GM21619 (cell line): ENCODE data around the gene ANAPC4.

Experiments
- ATAC-seq: cut with Tn5 transposase; IDR thresholded peaks from one replicate; pipeline ENCODE4 v1.9.1; 2021; ENCODE audit not compliant: unreplicated experiment

Gene ANAPC4

GRCh38 chr4:25377572-25378436 lies 741 bp downstream of the ANAPC4 start:
- ATAC-seq: no peak

GRCh38 chr4:25378437-25378743 lies 1.3 kb downstream of the ANAPC4 start:
- no peak for ATAC-seq

- ATAC-seq: no peak
Observed at GRCh38 chr4:25379591-25379990, 2.5 kb downstream of the ANAPC4 start.

- ATAC-seq: no peak
Observed at GRCh38 chr4:25383647-25384046, 6.6 kb downstream of the ANAPC4 start.

GRCh38 chr4:25386926-25387325 lies 9.9 kb downstream of the ANAPC4 start:
- no peak for ATAC-seq

GRCh38 chr4:25397305-25397704 lies 20.2 kb downstream of the ANAPC4 start:
- ATAC-seq: no peak

- ATAC-seq: no peak
Observed at GRCh38 chr4:25399510-25399909, 22.4 kb downstream of the ANAPC4 start.

- no peak for ATAC-seq
Observed at GRCh38 chr4:25401066-25401465, 24.0 kb downstream of the ANAPC4 start.

- no peak for ATAC-seq
Observed at GRCh38 chr4:25402521-25402920, 25.5 kb downstream of the ANAPC4 start.

GRCh38 chr4:25403699-25404098 lies 26.6 kb downstream of the ANAPC4 start:
- no peak for ATAC-seq

GRCh38 chr4:25405453-25405852 lies 28.4 kb downstream of the ANAPC4 start:
- ATAC-seq: no peak

- ATAC-seq: no peak
Observed at GRCh38 chr4:25406081-25406692, 29.1 kb downstream of the ANAPC4 start.

- no peak for ATAC-seq
Observed at GRCh38 chr4:25410820-25411529, 33.9 kb downstream of the ANAPC4 start.

- ATAC-seq: no peak
Observed at GRCh38 chr4:25413261-25413660, 36.2 kb downstream of the ANAPC4 start.

- ATAC-seq: no peak
Observed at GRCh38 chr4:25417014-25417413, 40.0 kb downstream of the ANAPC4 start.

GRCh38 chr4:25420931-25421330 lies 43.9 kb downstream of the ANAPC4 start:
- no peak for ATAC-seq

GRCh38 chr4:25421816-25422525 lies 44.9 kb downstream of the ANAPC4 start:
- peak; percentile 64 for ATAC-seq

- ATAC-seq: no peak
Observed at GRCh38 chr4:25423548-25423947, 46.5 kb downstream of the ANAPC4 start.

GRCh38 chr4:25424539-25425228 lies 47.6 kb downstream of the ANAPC4 start:
- ATAC-seq: no peak

GRCh38 chr4:25425361-25425760 lies 48.3 kb downstream of the ANAPC4 start:
- no peak for ATAC-seq

- ATAC-seq: no peak
Observed at GRCh38 chr4:25427871-25428270, 50.8 kb downstream of the ANAPC4 start.
